HG03457 (cell line): ENCODE results near the gene C1orf159.
A peak's percentile ranks its signal among the peaks of the same experiment; 100 is the strongest.
"Not testable (repeated sequence)": the region's sequence is repeated elsewhere in the genome, so short reads cannot be mapped to it uniquely, and the experiment has no call there.

Source experiments
- ATAC-seq: cut with Tn5 transposase; IDR thresholded peaks from one replicate; pipeline ENCODE4 v1.9.1; 2021; ENCODE audit warnings: moderate number of reproducible peaks; ENCODE audit not compliant: unreplicated experiment

The C1orf159 gene

GRCh38 chr1:1115786-1116700 lies at the start of gene C1orf159:
C1orf159 (minus strand) TSS chr1:1116089; CDS start chr1:1091543, 24,546 bp downstream.
- ATAC-seq = peak; percentile 82

- no peak for ATAC-seq
Observed at GRCh38 chr1:1165485-1165884, 49.6 kb upstream of the C1orf159 start.

GRCh38 chr1:1164701-1165451 lies 49.0 kb upstream of the C1orf159 start:
- ATAC-seq = no peak

GRCh38 chr1:1164361-1164700 lies 48.4 kb upstream of the C1orf159 start:
- ATAC-seq = no peak

GRCh38 chr1:1163538-1164070 lies 47.7 kb upstream of the C1orf159 start:
- ATAC-seq = no peak

GRCh38 chr1:1162597-1163537 lies 47.0 kb upstream of the C1orf159 start:
- ATAC-seq = no peak

GRCh38 chr1:1161683-1162079 lies 45.8 kb upstream of the C1orf159 start:
- no peak for ATAC-seq

GRCh38 chr1:1161078-1161682 lies 45.3 kb upstream of the C1orf159 start:
- ATAC-seq = no peak

- ATAC-seq = no peak
Observed at GRCh38 chr1:1160281-1160930, 44.5 kb upstream of the C1orf159 start.

GRCh38 chr1:1157914-1158710 lies 42.2 kb upstream of the C1orf159 start:
- no peak for ATAC-seq

GRCh38 chr1:1157426-1157913 lies 41.6 kb upstream of the C1orf159 start:
- ATAC-seq = no peak

GRCh38 chr1:1157033-1157365 lies 41.1 kb upstream of the C1orf159 start:
- no peak for ATAC-seq

GRCh38 chr1:1156140-1157032 lies 40.5 kb upstream of the C1orf159 start:
- ATAC-seq = no peak

- ATAC-seq = no peak
Observed at GRCh38 chr1:1155258-1155657, 39.4 kb upstream of the C1orf159 start.

GRCh38 chr1:1153874-1154273 lies 38.0 kb upstream of the C1orf159 start:
- ATAC-seq = no peak

GRCh38 chr1:1153215-1153614 lies 37.3 kb upstream of the C1orf159 start:
- ATAC-seq = not testable (repeated sequence)

GRCh38 chr1:1152431-1152830 lies 36.5 kb upstream of the C1orf159 start:
- not testable (repeated sequence) for ATAC-seq

- ATAC-seq = no peak
Observed at GRCh38 chr1:1151306-1151705, 35.4 kb upstream of the C1orf159 start.
